CD4-positive, alpha-beta memory T cell (primary cell): ENCODE data around the gene ST14. TPM values are rescaled to one million over a fixed set of nuclear protein-coding genes. Genes with fewer than 3 reads are reported as not detected.

ENCODE experiments used
- CTCF ChIA-PET: fragments of 350-600 bp; sonication (Branson Sonifier 250); formaldehyde crosslinking; loops from one replicate; lab custom pipeline; 2021; ENCODE audit warnings: inconsistent platforms; ENCODE audit not compliant: partially characterized antibody; lab: Charles Lee
- POLR2A ChIA-PET: fragments of 350-600 bp; sonication (Branson Sonifier 250); formaldehyde crosslinking; loops from one replicate; lab custom pipeline; 2021; ENCODE audit not compliant: partially characterized antibody; lab: Charles Lee
- DNase-seq, 5 donors: peaks; one replicate each; pipeline versions ENCODE4 v3.0.0 to v3.0.0-alpha.2; 2020 to 2022; ENCODE audit warnings: mixed read lengths in 1 of 5
- H3K27ac ChIP-seq: one replicate; pipeline ENCODE4 v1.7.0; 2013; ENCODE audit warnings: low read depth, low read length
- H3K27me3 ChIP-seq: 2 replicates; pipeline ENCODE4 v1.7.0; 2013; ENCODE audit warnings: mild to moderate bottlenecking, low read length, moderate library complexity; ENCODE audit not compliant: insufficient read depth
- H3K36me3 ChIP-seq: 2 replicates; pipeline ENCODE4 v1.7.0; 2013; ENCODE audit warnings: mild to moderate bottlenecking, low read length, moderate library complexity; ENCODE audit not compliant: insufficient read depth
- H3K4me1 ChIP-seq: 2 replicates; pipeline ENCODE4 v1.7.0; 2013; ENCODE audit warnings: mild to moderate bottlenecking, low read length, moderate library complexity; ENCODE audit not compliant: insufficient read depth
- H3K4me3 ChIP-seq, 2 donors: one replicate each; pipeline ENCODE4 v1.7.0; 2013; ENCODE audit warnings: low read length in 2 of 2, mild to moderate bottlenecking in 1 of 2
- H3K9me3 ChIP-seq, 2 donors: one replicate each; pipeline ENCODE4 v1.7.0; 2013; ENCODE audit warnings: low read length in 2 of 2, control low read depth in 1 of 2; ENCODE audit not compliant: control insufficient read depth in 1 of 2
- H3K27ac Mint-ChIP-seq, 7 donors: one replicate each; pipeline ENCODE4 v1.8.0; 2020 to 2021; ENCODE audit warnings: mixed read lengths in 7 of 7, mild to moderate bottlenecking in 6 of 7, inconsistent platforms in 3 of 7, moderate library complexity in 3 of 7
- H3K27me3 Mint-ChIP-seq, 2 donors: one replicate each; pipeline ENCODE4 v1.8.0; 2020 to 2021; ENCODE audit warnings: mixed read lengths in 2 of 2
- H3K36me3 Mint-ChIP-seq, 2 donors: one replicate each; pipeline ENCODE4 v1.8.0; 2020 to 2021; ENCODE audit warnings: mixed read lengths in 2 of 2, inconsistent platforms in 1 of 2, mild to moderate bottlenecking in 1 of 2
- H3K4me1 Mint-ChIP-seq, 4 donors: one replicate each; pipeline ENCODE4 v1.8.0; 2020 to 2021; ENCODE audit warnings: mixed read lengths in 4 of 4, mild to moderate bottlenecking in 1 of 4
- H3K4me3 Mint-ChIP-seq, 8 donors: one replicate each; pipeline ENCODE4 v1.8.0; 2020 to 2021; ENCODE audit warnings: mixed read lengths in 8 of 8, mild to moderate bottlenecking in 7 of 8, moderate library complexity in 6 of 8, inconsistent platforms in 3 of 8
- H3K9me3 Mint-ChIP-seq, 8 donors: one replicate each; pipeline ENCODE4 v1.8.0; 2020 to 2021; ENCODE audit warnings: mixed read lengths in 8 of 8, mild to moderate bottlenecking in 5 of 8, inconsistent platforms in 3 of 8, moderate library complexity in 1 of 8
- intact Hi-C: fragments of 100-400 bp; cut with micrococcal nuclease; formaldehyde crosslinking; loops from one replicate; pipeline ENCODE4 v1.15.1; 2023
- polyA plus RNA-seq, 2 donors: library from polyadenylated mRNA; unstranded; fragments of 300-500 nt; fragmentation: Illumina TruSeq; gene quantifications; one replicate each; pipeline ENCODE4 v1.2.3, GENCODE V29; 2021
- total RNA-seq, 2 experiments: library from RNA; stranded (reverse); gene quantifications; one replicate each; pipeline ENCODE4 v1.2.3, GENCODE V29; 2021

ST14 gene
- total and polyA plus RNA-seq, 4 experiments from 2014 or later = 0.47 to 0.79 (median 0.72) TPM; not detected in 1

DNA sequence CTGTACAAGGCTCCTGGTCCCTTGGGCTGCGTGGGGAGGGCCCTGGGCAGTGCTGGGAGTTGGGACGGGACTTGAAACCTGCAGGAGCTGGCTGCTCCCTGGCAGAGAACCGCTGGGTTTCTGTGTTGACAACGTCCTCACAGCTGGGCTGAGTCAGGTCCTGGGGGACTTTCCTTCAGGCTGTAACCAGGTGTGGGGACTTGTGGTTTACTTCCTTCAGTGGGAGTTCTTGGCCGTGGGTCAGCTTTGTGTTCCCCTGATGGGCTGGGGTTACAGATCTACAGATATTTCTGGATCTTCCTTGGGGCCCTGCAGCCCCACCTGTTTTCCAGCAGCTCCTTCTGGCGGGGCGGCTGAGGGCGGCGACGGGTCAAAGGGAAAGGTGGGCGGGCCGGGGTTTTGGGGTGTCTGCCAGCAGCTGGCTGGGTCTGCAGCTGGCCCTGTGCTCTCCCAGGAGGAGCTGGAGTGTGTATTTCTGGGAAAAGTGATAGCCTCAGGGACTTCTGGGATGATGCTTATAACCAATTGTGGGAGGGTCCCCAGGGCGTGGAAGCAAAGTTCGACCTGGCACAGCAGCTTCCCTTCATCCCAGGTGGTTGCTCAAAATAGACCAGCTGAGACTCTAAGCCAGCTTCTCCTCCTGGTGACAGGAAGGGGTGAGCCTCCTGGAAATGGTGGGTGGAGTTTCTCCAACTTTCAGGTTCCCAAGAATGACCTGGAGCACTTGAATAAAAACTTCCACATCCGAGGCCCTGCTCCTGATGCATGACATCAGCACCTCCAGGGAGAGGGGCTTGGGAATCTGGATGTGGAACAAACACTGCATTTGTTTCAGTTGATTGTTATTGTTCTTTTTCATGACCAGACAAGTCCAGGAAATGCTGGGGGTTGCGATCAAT lies 19.1 kb downstream of the ST14 start:
- Mint-ChIP-seq H3K36me3 (peaks cover 1 to 6% of the 10 kb centered on the region in 2 donors), H3K9me3 (peaks cover 3 to 14% (median 7%) of the 10 kb centered on the region in 8 donors), H3K27me3 (peaks cover 4 to 7% of the 10 kb centered on the region in 2 donors), H3K27ac (no peak overlapping the region), H3K4me1 (no peaks in the 10 kb centered on the region), H3K4me3 (no peak overlapping the region)
- no peak for DNase-seq
- POLR2A ChIA-PET = no interaction called here
- no peaks in the 10 kb centered on the region for H3K27me3 ChIP-seq
- no peaks in the 10 kb centered on the region for H3K36me3 ChIP-seq
- no peaks in the 10 kb centered on the region for H3K9me3 ChIP-seq
- no peak overlapping the region for H3K27ac ChIP-seq
- no peaks in the 10 kb centered on the region for H3K4me1 ChIP-seq
- no peak overlapping the region for H3K4me3 ChIP-seq
- intact Hi-C loops = no loop called here
- CTCF ChIA-PET = no interaction called here

DNA sequence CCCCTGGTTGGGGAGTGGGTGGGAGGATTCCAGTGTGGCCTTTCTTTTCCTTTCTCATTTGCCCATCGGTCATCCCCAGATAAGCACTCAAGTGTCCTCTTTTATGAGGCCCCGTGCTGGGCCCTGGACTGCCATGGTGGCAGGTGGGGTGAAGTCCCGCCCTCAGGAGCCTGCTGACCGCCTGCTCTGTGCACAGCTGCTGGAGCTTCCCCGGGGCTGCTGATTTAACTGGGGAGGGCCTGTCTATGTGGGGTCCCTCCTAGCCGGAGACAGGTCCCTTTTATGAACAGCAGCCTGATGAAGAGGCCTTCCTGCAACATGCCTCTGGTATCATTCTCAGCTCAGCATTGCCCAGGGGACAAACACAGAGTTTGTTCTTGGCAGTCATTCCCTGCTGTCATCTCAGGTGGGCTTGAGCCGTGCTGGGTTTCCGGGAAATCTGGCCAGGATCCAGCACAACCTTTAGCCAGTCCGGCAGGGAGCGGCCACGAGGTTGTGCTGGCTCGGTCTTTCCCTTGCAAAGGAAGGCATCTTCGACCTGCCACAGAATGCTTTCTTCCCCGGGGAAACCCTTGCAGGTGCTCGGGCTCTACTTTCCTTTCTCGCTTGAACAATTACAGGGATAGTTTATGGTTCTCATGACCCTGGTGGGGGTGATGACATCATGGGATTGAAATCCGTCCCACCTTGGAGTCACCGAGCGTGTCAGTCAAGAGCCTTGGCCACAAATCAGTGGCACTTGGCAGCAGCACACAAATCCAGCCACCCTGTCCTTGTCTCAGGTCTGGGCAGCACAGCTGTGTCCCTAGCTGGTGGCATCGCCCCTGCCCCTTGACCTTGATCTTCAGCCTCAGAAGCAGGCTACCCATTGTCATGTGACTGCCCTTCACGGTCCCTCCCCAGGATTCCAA lies 20.1 kb downstream of the ST14 start:
- Histone ChIP-seq H3K4me1 (no peaks in the 10 kb centered on the region), H3K36me3 (no peaks in the 10 kb centered on the region), H3K27ac (no peak overlapping the region), H3K9me3 (no peaks in the 10 kb centered on the region), H3K27me3 (no peaks in the 10 kb centered on the region), H3K4me3 (no peak overlapping the region)
- Mint-ChIP-seq H3K27me3 (peaks cover 2 to 9% of the 10 kb centered on the region in 2 donors), H3K36me3 (peaks cover 1 to 6% of the 10 kb centered on the region in 2 donors), H3K9me3 (peaks cover 3 to 11% (median 6%) of the 10 kb centered on the region in 8 donors), H3K27ac (no peak overlapping the region), H3K4me1 (no peaks in the 10 kb centered on the region), H3K4me3 (no peak overlapping the region)
- CTCF ChIA-PET = no interaction called here
- intact Hi-C loops = no loop called here
- DNase-seq = no peak
- POLR2A ChIA-PET = no interaction called here

DNA sequence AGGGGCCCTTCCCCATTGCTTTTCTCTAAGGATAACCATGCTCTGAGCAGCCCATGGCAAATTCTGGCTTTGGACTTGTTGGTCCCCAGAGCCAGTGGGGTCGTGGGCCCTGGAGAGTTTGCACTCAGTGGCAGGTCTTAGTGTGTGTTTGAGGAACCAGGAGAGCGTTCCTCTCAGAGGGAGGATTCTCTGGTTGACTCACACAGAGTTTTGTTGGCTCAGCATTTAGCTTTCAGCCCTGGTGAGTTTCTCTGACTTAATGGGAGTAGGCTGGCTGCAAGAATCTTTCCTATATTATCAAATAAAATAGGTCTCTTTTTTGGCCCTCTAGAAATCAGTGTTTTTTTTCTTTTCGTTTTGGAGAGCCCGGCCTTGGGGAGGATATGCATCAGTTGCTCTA lies 20.9 kb downstream of the ST14 start:
- no peak overlapping the region for H3K4me3 ChIP-seq
- intact Hi-C loops = no loop called here
- Mint-ChIP-seq H3K9me3 (peaks cover 0 to 5% (median 3%) of the 10 kb centered on the region in 8 donors), H3K4me3 (no peak overlapping the region), H3K27ac (no peak overlapping the region), H3K36me3 (peaks cover 1 to 3% of the 10 kb centered on the region in 2 donors), H3K4me1 (no peaks in the 10 kb centered on the region), H3K27me3 (peaks cover 5 to 6% of the 10 kb centered on the region in 2 donors)
- ChIA-PET CTCF (no interaction called here), POLR2A (no interaction called here)
- H3K9me3 ChIP-seq = no peaks in the 10 kb centered on the region
- no peak for DNase-seq
- H3K36me3 ChIP-seq = no peaks in the 10 kb centered on the region
- no peaks in the 10 kb centered on the region for H3K4me1 ChIP-seq
- H3K27me3 ChIP-seq = no peaks in the 10 kb centered on the region
- H3K27ac ChIP-seq = no peak overlapping the region

DNA sequence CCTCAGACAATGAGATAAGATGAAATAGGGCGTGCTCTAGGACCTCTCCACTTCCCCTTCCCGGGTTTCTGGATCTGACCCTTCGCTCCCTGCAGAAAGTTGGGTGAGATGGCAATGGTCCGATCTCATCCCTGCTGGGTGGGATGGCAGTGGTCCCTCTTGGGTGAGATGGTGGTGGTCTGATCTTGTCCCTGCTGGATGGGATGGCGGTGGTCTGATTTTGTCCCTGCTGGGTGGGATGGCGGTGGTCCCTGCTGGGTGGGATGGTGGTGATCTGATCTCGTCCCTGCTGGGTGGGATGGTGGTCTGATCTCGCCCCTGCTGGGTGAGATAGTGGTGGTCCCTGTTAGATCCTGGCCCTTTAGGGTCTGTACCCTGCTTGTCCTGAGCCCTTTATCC lies 21.3 kb downstream of the ST14 start:
- Mint-ChIP-seq H3K36me3 (peaks cover 1 to 2% of the 10 kb centered on the region in 2 donors), H3K4me1 (no peaks in the 10 kb centered on the region), H3K27me3 (peaks cover 5% of the 10 kb centered on the region in 2 donors), H3K27ac (no peak overlapping the region), H3K9me3 (peaks cover 0 to 5% (median 2%) of the 10 kb centered on the region in 8 donors), H3K4me3 (peak overlapping the region in 1 of 8 donors; percentile 42)
- POLR2A ChIA-PET = no interaction called here
- intact Hi-C loops = no loop called here
- Histone ChIP-seq H3K4me3 (no peak overlapping the region), H3K9me3 (no peaks in the 10 kb centered on the region), H3K4me1 (no peaks in the 10 kb centered on the region), H3K27me3 (no peaks in the 10 kb centered on the region), H3K36me3 (no peaks in the 10 kb centered on the region), H3K27ac (no peak overlapping the region)
- DNase-seq = no peak
- CTCF ChIA-PET = no interaction called here

DNA sequence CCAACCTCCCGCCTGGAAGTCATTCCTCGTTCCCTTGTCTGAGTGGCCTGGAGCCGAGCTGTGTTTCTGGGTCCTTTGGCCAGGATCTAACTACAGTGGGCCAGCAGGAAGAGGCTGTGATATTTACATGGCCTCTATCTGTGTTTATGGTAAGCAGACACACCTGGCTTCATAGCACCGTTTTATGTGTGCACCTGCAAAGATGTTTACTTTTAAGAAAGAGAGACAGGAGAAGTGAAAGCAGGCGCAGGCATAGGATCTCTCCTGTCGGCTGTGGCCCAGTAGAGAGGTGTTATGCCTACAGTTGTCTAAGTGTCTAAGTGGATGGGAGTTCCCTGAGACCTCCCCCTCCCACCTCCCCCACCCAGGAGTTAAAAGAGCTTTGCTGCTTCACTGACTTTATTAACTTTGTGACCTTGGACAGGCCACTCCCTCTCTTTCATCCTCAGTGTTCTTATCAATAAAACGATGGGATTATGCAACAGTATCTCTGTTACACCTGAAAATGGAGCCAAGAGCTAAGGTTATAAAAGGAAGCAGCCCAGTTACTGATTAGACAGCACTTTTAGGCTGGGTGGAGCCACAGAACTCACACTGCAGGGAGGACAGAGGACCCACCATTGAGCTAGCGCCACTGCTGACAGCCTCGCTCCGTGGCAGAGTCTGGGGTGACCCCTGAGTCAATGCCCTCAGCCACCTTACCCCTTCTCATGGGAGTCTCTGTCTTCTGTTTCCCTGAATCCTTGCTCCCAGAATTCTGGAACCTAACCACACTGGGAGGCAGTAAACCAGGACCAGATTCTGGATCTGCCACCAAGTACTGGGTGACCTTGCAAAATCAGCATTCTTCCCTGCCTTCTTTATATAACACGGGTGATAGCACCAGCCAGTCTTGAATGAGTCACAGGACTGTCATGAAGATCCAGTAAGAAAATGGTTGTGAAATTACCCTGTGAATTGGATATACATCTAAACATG lies 22.0 kb downstream of the ST14 start:
- POLR2A ChIA-PET = no interaction called here
- H3K4me1 Mint-ChIP-seq = no peaks in the 10 kb centered on the region
- Histone ChIP-seq H3K4me3 (no peak overlapping the region), H3K36me3 (no peaks in the 10 kb centered on the region), H3K9me3 (no peaks in the 10 kb centered on the region), H3K4me1 (no peaks in the 10 kb centered on the region), H3K27me3 (no peaks in the 10 kb centered on the region), H3K27ac (no peak overlapping the region)
- DNase-seq = no peak
- CTCF ChIA-PET = no interaction called here
- peak overlapping the region in 1 of 8 donors; percentile 42 for H3K4me3 Mint-ChIP-seq
- peaks cover 3 to 5% of the 10 kb centered on the region in 2 donors for H3K27me3 Mint-ChIP-seq
- no peaks in the 10 kb centered on the region for H3K36me3 Mint-ChIP-seq
- H3K9me3 Mint-ChIP-seq = peaks cover 0 to 2% (median 0%) of the 10 kb centered on the region in 8 donors
- H3K27ac Mint-ChIP-seq = no peak overlapping the region
- intact Hi-C loops = no loop called here

DNA sequence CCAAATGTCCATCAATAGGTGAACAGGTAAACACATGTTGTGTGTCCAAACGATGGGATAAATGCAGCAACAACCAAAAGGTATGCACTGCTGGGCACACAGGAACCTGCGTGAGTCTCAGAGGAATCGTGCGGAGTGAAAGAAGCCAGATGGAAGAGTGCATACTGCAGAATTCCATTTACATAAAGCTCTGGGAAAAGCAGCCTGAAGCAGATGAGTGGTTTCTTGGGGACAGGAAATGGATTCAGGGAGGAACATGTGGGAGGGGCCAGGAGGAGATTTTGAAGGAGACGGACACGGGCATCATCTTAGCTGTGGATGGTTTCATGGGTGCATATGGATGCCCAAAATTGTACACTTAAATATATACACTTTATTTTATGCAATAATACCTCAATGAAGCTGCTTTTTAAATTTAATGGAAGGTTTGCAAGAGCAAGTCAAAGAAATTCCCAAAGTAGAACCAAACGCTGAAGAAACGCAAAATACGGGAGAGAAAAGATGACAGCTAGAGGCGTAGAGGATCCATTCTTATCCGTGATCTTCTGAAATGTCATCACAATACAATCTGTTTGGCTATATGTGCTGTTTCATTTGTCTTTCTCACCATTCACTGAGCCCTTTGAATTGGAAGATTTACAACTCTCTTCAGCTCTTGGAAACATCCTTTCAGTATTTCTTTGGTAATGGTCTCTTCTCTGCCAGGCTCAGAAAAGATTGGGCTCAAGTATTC lies 24.5 kb downstream of the ST14 start:
- ChIA-PET POLR2A (no interaction called here), CTCF (no interaction called here)
- Mint-ChIP-seq H3K4me1 (no peaks in the 10 kb centered on the region), H3K27ac (no peak overlapping the region), H3K36me3 (no peaks in the 10 kb centered on the region), H3K27me3 (peaks cover 3 to 4% of the 10 kb centered on the region in 2 donors), H3K9me3 (peaks cover 0 to 2% (median 0%) of the 10 kb centered on the region in 8 donors), H3K4me3 (no peak overlapping the region)
- no peak overlapping the region for H3K4me3 ChIP-seq
- H3K36me3 ChIP-seq = no peaks in the 10 kb centered on the region
- no peak overlapping the region for H3K27ac ChIP-seq
- no peaks in the 10 kb centered on the region for H3K27me3 ChIP-seq
- H3K9me3 ChIP-seq = no peaks in the 10 kb centered on the region
- no peak for DNase-seq
- H3K4me1 ChIP-seq = no peaks in the 10 kb centered on the region
- intact Hi-C loops = no loop called here
